OCI-LY3 (cell line): ENCODE data around the gene CDH5.

Experiments
- H2AFZ ChIP-seq: fragments of 200-600, 300-600 bp; shearing (Covaris generic); 2 replicates; pipeline ENCODE4 v1.6.0; 2014; ENCODE audit warnings: antibody characterized with exemption, low read depth, low read length
- H3K27ac ChIP-seq: fragments of 200-600, 300-600 bp; sonication (generic); 2 replicates; pipeline ENCODE4 v1.5.1; 2014; ENCODE audit warnings: mild to moderate bottlenecking, low read length, moderate library complexity, mixed read lengths
- H3K27me3 ChIP-seq: fragments of 200-600, 300-600 bp; sonication (generic); 2 replicates; pipeline ENCODE4 v1.6.1; 2014; ENCODE audit warnings: low read depth, low read length, mixed read lengths
- H3K36me3 ChIP-seq: fragments of 200-600, 300-600 bp; sonication (generic); replicated peaks from 2 replicates; pipeline ENCODE3; 2014; ENCODE audit warnings: low read depth, low read length, mixed read lengths
- H3K4me1 ChIP-seq: fragments of 300-600, 200-600 bp; sonication (generic); 2 replicates; pipeline ENCODE4 v1.6.1; 2014; ENCODE audit warnings: low read length, mixed read lengths
- H3K4me2 ChIP-seq: fragments of 200-600, 300-600 bp; sonication (generic); 2 replicates; pipeline ENCODE4 v1.6.1; 2014; ENCODE audit warnings: low read length, mixed read lengths
- H3K4me3 ChIP-seq: fragments of 300-600, 200-600 bp; sonication (generic); 2 replicates; pipeline ENCODE4 v1.5.1; 2014; ENCODE audit warnings: antibody characterized with exemption, mild to moderate bottlenecking, low read length, moderate library complexity
- H3K79me2 ChIP-seq: fragments of 300-600, 200-600 bp; shearing (Covaris generic); 2 replicates; pipeline ENCODE4 v1.6.1; 2014; ENCODE audit warnings: mild to moderate bottlenecking, low read length, mixed read lengths
- H3K9ac ChIP-seq: fragments of 300-600, 200-600 bp; shearing (Covaris generic); 2 replicates; pipeline ENCODE4 v1.6.0; 2014; ENCODE audit warnings: mild to moderate bottlenecking, low read length, moderate library complexity
- H3K9me3 ChIP-seq: fragments of 200-600, 300-600 bp; shearing (Covaris generic); 2 replicates; pipeline ENCODE4 v1.6.1; 2014; ENCODE audit warnings: low read length, mixed read lengths; ENCODE audit not compliant: insufficient read depth
- H4K20me1 ChIP-seq: fragments of 200-600, 300-600 bp; sonication (generic); 2 replicates; pipeline ENCODE4 v1.6.1; 2016; ENCODE audit warnings: low read length, mixed read lengths; ENCODE audit not compliant: insufficient read depth
- CTCF ChIP-seq: fragments of 200-600, 300-600 bp; sonication (generic); IDR thresholded peaks from 2 replicates; pipeline ENCODE4 v1.5.1; 2014; ENCODE audit warnings: antibody characterized with exemption, low read length, low read depth
- EZH2phosphoT487 ChIP-seq: fragments of 200-600 bp; shearing (Covaris generic); IDR thresholded peaks from 2 replicates; pipeline ENCODE4 v1.6.1; 2018; ENCODE audit warnings: antibody characterized with exemption, mixed run types, low read depth

Gene CDH5

GRCh38 chr16:66332634-66333610 is 33.6 kb upstream of the CDH5 start:
- Histone ChIP-seq H3K27me3 (peaks cover 24% of the 10 kb centered on the region), H3K27ac (no peak overlapping the region), H3K4me2 (no peak overlapping the region), H3K4me3 (no peak overlapping the region), H3K36me3 (no peaks in the 10 kb centered on the region), H4K20me1 (no peaks in the 10 kb centered on the region), H3K79me2 (no peaks in the 10 kb centered on the region), H3K9me3 (0 out of 2 replicates have a peak, but pooled peaks cover 6% of the 10 kb centered on the region), H3K4me1 (no peaks in the 10 kb centered on the region), H3K9ac (no peak overlapping the region), H2AFZ (no peak overlapping the region)
- no peak for TF ChIP-seq CTCF
- no peak for TF ChIP-seq EZH2phosphoT487

GRCh38 chr16:66334853-66335574 is 31.5 kb upstream of the CDH5 start:
- Histone ChIP-seq H3K9me3 (0 out of 2 replicates have a peak, but pooled peaks cover 6% of the 10 kb centered on the region), H3K4me1 (no peaks in the 10 kb centered on the region), H4K20me1 (no peaks in the 10 kb centered on the region), H3K27me3 (peaks cover 24% of the 10 kb centered on the region), H3K36me3 (no peaks in the 10 kb centered on the region), H3K4me2 (no peak overlapping the region), H3K27ac (no peak overlapping the region), H3K4me3 (no peak overlapping the region), H3K9ac (no peak overlapping the region), H3K79me2 (no peaks in the 10 kb centered on the region), H2AFZ (no peak overlapping the region)
- TF ChIP-seq CTCF, result no peak
- TF ChIP-seq EZH2phosphoT487, result no peak

GRCh38 chr16:66335704-66336329 is 30.7 kb upstream of the CDH5 start:
- Histone ChIP-seq H3K4me1 (no peaks in the 10 kb centered on the region), H3K27ac (no peak overlapping the region), H3K4me2 (no peak overlapping the region), H3K4me3 (no peak overlapping the region), H3K79me2 (no peaks in the 10 kb centered on the region), H3K9ac (no peak overlapping the region), H3K27me3 (peaks cover 20% of the 10 kb centered on the region), H2AFZ (no peak overlapping the region), H3K9me3 (0 out of 2 replicates have a peak, but pooled peaks cover 6% of the 10 kb centered on the region), H3K36me3 (no peaks in the 10 kb centered on the region), H4K20me1 (no peaks in the 10 kb centered on the region)
- TF ChIP-seq EZH2phosphoT487, result no peak
- no peak for TF ChIP-seq CTCF
